HG03575 (cell line): ENCODE results near the gene HOXD12.

Experiments
- ATAC-seq: cut with Tn5 transposase; IDR thresholded peaks from one replicate; pipeline ENCODE4 v1.9.1; 2021; ENCODE audit not compliant: unreplicated experiment, insufficient number of reproducible peaks, low FRiP score; ENCODE audit errors: extremely low read depth

HOXD12 gene

GRCh38 chr2:176114120-176114929 is 14.7 kb downstream of the HOXD12 start:
- ATAC-seq, result no peak

- ATAC-seq, result no peak
These were observed 15.5 kb downstream of the HOXD12 start for GRCh38 chr2:176114930-176115625.

DNA sequence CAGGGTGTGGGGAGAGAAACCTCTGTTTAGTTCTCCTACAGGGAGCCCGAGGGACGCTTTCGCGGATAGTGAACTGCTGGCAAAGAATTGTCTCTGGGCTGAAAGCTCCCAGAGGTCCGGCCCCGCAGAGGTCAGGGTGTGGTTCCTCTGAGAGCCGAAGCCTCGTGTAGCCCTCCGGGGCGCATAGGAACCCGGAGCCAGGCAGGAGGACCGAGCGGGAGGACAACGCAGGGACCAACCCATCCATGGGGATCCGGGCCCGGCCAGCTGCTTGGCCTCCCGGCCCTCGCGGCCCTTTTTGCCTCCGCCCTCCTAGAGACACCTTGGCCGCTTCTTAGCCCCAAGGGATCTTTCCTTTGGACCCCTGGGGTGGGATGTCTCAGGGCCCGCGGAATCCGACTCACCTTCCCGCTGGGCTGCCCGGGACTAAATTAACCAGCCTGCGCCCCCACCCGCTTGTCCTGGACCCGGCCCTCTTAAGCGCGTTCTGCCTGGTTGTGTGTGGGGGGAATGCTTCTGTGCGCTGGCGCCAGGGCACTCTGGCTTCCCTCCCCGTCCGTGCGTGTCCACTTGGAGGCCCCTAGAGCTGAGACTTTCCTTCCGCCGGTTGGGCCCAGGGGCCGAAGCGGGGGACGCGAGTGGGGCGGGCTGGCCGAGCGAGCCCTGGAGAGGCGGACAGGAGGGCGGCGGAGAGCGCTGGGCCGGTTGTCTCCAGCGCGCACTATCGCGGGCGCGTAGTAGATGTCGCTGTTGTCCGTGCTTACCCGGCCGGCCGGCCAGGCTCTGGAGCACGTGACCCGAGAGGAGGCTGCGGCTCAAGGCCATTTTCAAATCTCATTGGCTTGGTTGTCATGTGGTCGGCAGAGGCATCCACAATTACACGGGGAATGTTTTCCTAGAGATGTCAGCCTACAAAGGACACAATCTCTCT is 16.6 kb downstream of the HOXD12 start, which contains the start of gene HOXD10:
Gene HOXD10 (plus strand): TSS at position 896 of the 931 bp plus-strand sequence. CDS start 56 bp downstream, outside the sequence.
- no peak for ATAC-seq

DNA sequence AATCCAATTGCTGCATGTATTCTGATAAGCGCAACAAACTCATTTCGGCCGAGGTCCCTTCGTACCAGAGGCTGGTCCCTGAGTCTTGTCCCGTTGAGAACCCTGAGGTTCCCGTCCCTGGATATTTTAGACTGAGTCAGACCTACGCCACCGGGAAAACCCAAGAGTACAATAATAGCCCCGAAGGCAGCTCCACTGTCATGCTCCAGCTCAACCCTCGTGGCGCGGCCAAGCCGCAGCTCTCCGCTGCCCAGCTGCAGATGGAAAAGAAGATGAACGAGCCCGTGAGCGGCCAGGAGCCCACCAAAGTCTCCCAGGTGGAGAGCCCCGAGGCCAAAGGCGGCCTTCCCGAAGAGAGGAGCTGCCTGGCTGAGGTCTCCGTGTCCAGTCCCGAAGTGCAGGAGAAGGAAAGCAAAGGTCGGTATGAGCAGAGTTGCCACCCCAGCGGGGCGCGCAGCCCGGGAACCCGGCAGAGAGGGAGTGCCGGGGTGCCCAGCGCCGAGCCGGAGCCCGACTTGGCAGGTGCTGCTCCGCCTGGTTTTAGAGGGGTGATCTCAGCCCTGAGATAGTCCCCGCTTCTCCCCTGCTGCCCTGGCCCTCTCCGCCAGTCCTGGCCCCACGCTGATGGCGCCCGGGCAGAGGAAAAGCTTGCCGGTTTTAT is 17.7 kb downstream of the HOXD12 start:
- no peak for ATAC-seq

DNA sequence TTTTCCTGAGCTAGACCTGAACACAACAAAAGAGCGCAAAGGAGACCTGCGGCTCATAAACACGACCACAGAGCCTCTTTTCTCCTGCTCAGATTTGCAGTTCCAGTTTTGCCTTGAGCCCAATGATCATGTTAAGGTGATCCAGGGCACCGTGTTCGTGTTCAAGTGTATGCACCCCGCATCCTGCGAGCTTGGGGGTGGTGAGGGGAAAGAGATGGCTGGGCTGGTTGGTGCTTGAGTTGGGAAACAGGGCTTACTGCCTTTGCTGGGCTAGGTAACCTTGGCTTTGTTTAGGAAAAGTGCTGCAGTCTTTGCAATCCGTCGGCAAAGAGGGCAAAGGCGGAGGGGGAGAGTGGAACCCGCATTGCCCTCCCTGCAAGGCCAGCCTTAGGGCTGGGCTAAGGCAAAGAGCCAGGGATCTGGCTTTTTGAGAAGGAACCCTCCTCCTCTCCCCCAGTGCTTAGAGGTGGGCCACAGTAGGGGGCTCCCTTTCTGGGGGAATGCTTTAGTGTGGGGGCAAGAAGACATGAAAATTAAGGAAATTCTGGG is 18.3 kb downstream of the HOXD12 start:
- no peak for ATAC-seq

- ATAC-seq, result no peak
These were observed 19.2 kb downstream of the HOXD12 start for GRCh38 chr2:176118601-176119339.

GRCh38 chr2:176120364-176121189 is 21.0 kb downstream of the HOXD12 start:
- ATAC-seq, result no peak

DNA sequence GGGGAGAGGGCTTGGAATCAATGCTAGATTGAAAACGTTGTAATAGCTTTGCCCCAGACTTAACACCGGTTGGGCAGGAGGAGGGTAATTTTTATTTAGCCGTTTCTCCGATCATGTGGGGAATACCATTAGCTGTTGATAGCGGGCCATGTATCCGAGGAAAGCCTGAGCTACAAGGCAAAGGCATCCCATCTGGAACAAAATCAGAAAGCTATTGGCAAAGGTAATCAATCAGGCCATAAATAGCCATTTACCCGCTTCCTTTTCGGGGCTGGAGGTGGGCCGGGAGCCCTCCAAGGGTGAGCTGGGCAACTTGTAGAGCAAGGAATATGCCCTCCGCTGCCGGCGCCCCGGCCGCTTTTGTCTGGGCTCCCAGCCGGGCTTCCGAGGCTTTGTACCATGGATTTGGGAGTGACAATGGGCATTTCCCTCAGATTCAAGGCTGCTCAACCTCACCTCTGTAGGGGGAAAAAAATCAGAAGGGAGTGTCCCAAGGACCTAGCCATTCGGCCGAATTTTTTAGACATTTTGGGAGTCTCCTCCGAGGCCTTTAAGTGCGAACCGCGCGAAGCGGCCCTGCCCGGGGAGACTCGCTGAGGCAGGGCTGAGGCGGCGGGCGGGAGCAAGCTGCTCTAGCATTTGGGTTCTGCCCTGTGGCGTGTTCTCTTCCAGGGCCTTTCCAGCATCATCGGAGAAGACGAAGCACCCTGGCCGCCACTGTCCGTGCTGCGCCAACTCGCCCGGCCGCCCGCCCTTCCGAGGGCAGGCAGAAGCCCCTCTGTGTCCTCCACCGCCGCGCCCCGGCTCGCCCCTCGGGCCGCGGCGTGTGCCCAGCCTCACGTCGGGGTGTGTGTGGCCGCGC is 21.8 kb downstream of the HOXD12 start:
- ATAC-seq, result no peak

GRCh38 chr2:176122052-176122682 is 22.6 kb downstream of the HOXD12 start:
- no peak for ATAC-seq

DNA sequence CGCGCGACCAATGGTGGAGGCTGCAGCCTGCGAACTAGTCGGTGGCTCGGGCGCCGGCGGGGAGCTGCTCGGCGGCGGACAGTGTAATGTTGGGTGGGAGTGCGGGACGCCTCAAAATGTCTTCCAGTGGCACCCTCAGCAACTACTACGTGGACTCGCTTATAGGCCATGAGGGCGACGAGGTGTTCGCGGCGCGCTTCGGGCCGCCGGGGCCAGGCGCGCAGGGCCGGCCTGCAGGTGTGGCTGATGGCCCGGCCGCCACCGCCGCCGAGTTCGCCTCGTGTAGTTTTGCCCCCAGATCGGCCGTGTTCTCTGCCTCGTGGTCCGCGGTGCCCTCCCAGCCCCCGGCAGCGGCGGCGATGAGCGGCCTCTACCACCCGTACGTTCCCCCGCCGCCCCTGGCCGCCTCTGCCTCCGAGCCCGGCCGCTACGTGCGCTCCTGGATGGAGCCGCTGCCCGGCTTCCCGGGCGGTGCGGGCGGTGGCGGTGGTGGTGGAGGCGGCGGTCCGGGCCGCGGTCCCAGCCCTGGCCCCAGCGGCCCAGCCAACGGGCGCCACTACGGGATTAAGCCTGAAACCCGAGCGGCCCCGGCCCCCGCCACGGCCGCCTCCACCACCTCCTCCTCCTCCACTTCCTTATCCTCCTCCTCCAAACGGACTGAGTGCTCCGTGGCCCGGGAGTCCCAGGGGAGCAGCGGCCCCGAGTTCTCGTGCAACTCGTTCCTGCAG is 23.3 kb downstream of the HOXD12 start, which contains the start of gene HOXD9:
Gene HOXD9 (plus strand): TSS at position 37 of the 728 bp plus-strand sequence. CDS start 50 bp downstream, at position 87.
- ATAC-seq, result no peak

GRCh38 chr2:176123411-176124109 is 24.0 kb downstream of the HOXD12 start:
- ATAC-seq, result no peak

GRCh38 chr2:176124110-176124946 is 24.7 kb downstream of the HOXD12 start:
- no peak for ATAC-seq

DNA sequence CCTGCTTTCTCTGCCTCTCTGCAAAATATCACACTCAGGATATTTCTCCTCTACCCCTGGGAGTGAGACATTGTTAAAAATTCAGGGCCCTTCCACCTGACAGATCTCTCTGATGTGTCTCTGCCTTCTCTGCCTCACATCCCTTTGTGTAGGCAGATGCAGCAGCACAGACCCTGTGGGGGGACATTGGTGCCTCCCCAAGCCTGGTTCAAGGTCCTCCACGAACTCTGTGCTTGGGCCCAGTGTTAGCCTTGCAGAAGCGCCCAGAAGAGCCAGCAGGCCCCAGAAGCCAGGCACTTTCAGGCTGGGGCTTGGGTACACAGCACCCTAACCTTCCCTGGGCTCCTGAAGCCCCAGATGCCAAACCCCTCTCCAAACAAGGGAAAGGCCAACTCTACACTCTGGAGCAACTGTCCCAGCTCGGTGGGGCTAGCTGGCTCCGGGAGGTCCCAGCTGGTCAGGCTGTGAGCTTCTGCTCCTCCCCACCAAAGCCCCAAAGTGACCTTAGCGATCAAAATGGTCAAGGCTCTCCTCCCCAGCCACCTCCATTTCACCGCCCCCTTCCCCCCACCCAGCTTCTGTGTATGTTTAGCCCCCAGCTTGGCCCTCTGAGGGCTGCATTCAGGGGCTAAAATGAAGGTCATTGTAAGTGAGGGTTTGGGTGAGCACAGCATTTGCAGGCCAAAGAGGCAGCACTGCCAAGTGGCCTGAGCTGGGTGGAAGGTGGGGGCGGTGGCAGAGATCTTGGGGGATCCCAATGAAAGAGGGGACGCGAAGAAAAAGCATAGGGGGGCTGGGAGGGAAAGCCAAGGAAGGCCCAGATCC is 25.6 kb downstream of the HOXD12 start:
- no peak for ATAC-seq
